Activated CD4-positive, alpha-beta T cell treated with anti-CD3 and anti-CD28 coated beads, Interleukin-2, amount 50 U/mL, for 24 hours (primary cell): Measurements from ENCODE around the gene RBFOX1.

Experiments used
- DNase-seq, 2 donors: peaks; one replicate each; pipeline ENCODE4 v3.0.0-alpha.2; 2020; ENCODE audit warnings: low read depth in 1 of 2, low spot score in 1 of 2

The RBFOX1 gene

GRCh38 chr16:7372095-7372494 lies 39.5 kb downstream of the RBFOX1 start:
- DNase-seq, result no peak

GRCh38 chr16:7373776-7374175 lies 41.1 kb downstream of the RBFOX1 start:
- DNase-seq, result no peak

GRCh38 chr16:7374614-7375174 lies 42.0 kb downstream of the RBFOX1 start:
- DNase-seq, result no peak

- no peak for DNase-seq
Measured at GRCh38 chr16:7376227-7376626, 43.6 kb downstream of the RBFOX1 start.

- DNase-seq, result no peak
Measured at GRCh38 chr16:7377231-7377630, 44.6 kb downstream of the RBFOX1 start.

GRCh38 chr16:7378024-7378695 lies 45.5 kb downstream of the RBFOX1 start:
- DNase-seq, result no peak

- no peak for DNase-seq
Measured at GRCh38 chr16:7380441-7380840, 47.8 kb downstream of the RBFOX1 start.

GRCh38 chr16:7380911-7381310 lies 48.3 kb downstream of the RBFOX1 start:
- no peak for DNase-seq

GRCh38 chr16:7381671-7382070 lies 49.0 kb downstream of the RBFOX1 start:
- no peak for DNase-seq

- DNase-seq, result no peak
Measured at GRCh38 chr16:7382521-7382920, 49.9 kb downstream of the RBFOX1 start.

- DNase-seq, result no peak
Measured at GRCh38 chr16:7390974-7391373, 58.3 kb downstream of the RBFOX1 start.

- DNase-seq, result no peak
Measured at GRCh38 chr16:7391694-7392093, 59.0 kb downstream of the RBFOX1 start.

GRCh38 chr16:7392206-7392605 lies 59.6 kb downstream of the RBFOX1 start:
- no peak for DNase-seq

- no peak for DNase-seq
Measured at GRCh38 chr16:7393680-7394079, 61.0 kb downstream of the RBFOX1 start.

GRCh38 chr16:7394720-7395336 lies 62.2 kb downstream of the RBFOX1 start:
- no peak for DNase-seq

- no peak for DNase-seq
Measured at GRCh38 chr16:7397901-7398300, 65.3 kb downstream of the RBFOX1 start.

GRCh38 chr16:7398536-7398935 lies 65.9 kb downstream of the RBFOX1 start:
- no peak for DNase-seq

- no peak for DNase-seq
Measured at GRCh38 chr16:7399296-7399695, 66.7 kb downstream of the RBFOX1 start.

- no peak for DNase-seq
Measured at GRCh38 chr16:7400117-7400890, 67.7 kb downstream of the RBFOX1 start.

GRCh38 chr16:7404217-7404616 lies 71.6 kb downstream of the RBFOX1 start:
- DNase-seq, result no peak

GRCh38 chr16:7405166-7405565 lies 72.5 kb downstream of the RBFOX1 start:
- no peak for DNase-seq
